ENCODE data around the gene ADAMTS19.

Gene ADAMTS19

DNA sequence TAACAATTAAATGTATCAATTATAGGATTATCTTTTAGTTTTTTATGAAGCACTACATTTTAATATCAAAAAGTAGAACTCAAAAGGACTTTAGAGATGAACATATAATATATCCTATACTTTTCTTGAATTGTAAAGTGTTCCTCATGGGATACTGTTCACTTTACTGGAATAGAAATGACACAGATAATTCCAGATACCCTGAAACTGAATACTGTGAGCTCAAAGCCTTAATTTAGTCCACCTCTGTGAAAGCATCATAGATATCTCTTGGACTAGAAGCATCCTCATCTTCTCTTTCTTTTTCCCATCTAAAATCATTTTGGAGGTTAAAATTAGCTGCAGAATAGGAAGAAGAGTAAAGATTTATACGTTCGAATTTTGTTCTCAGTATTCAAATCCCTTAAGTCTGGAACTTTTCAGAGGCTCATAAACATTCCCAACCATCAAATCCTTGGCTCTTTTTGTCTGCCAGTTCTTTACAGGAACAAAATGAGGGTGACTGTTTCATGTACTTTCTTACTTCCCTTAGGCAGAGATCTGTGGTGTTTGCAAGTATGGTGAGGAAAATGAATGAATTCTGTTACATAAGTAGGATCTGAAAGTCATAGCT, 49.4 kb downstream of the ADAMTS19 start:
- Histone ChIP-seq H3K18ac (ENCODE audit: low read length) (no peak overlapping the region), H3K9me3 (ENCODE audit: insufficient read depth, low read depth, low read length) (no peaks in the 10 kb centered on the region), H2BK12ac (ENCODE audit: low read length) (no peak overlapping the region), H3K4me3 (ENCODE audit: low read depth, low read length) (no peak overlapping the region), H4K12ac (ENCODE audit: low read depth, low read length) (no peak overlapping the region), H2BK120ac (ENCODE audit: insufficient read depth, low read length, poor library complexity) (no peak overlapping the region), H4K8ac (ENCODE audit: low read depth, low read length) (no peak overlapping the region), H3K27me3 (ENCODE audit: insufficient read depth, low read length) (no peaks in the 10 kb centered on the region), H3K4me2 (ENCODE audit: low read length) (no peak overlapping the region), H3K27ac (ENCODE audit: low read depth, low read length) (no peak overlapping the region), H4K91ac (ENCODE audit: low read depth, low read length) (no peak overlapping the region), H3K4ac (ENCODE audit: low read depth, low read length) (no peak overlapping the region), H2AFZ (ENCODE audit: insufficient read depth, low read length, poor library complexity) (no peak overlapping the region), H3K9ac (ENCODE audit: low read length) (no peak overlapping the region), H3K4me1 (ENCODE audit: control insufficient read depth in 1 of 2, insufficient read depth in 2 of 2, low read length in 2 of 2) (no peaks in the 10 kb centered on the region), H3K14ac (ENCODE audit: low read length) (no peak overlapping the region), H2BK5ac (ENCODE audit: low read depth, low read length, poor library complexity) (no peak overlapping the region), H3K79me2 (ENCODE audit: control insufficient read depth, insufficient read depth, low read length, poor library complexity) (no peaks in the 10 kb centered on the region), H3K36me3 (ENCODE audit: control insufficient read depth in 1 of 2, insufficient read depth in 2 of 2, low read length in 2 of 2) (no peaks in the 10 kb centered on the region), H3K79me1 (ENCODE audit: low read length) (no peaks in the 10 kb centered on the region), H3K23ac (ENCODE audit: low read length) (no peak overlapping the region), H2AK5ac (ENCODE audit: low read length) (no peak overlapping the region)
- WGBS (ENCODE audit: extremely low coverage, insufficient coverage, insufficient read length): no CpG with 5 or more reads among the region's 2 CpGs
- no peak for DNase-seq

GRCh38 chr5:129511291-129511690, 51.2 kb downstream of the ADAMTS19 start:
- no peak overlapping the region for H3K4me2 ChIP-seq (ENCODE audit: low read length)
- H4K8ac ChIP-seq (ENCODE audit: low read depth, low read length): no peak overlapping the region
- H3K36me3 ChIP-seq (ENCODE audit: control insufficient read depth in 1 of 2, insufficient read depth in 2 of 2, low read length in 2 of 2): no peaks in the 10 kb centered on the region
- no peaks in the 10 kb centered on the region for H3K4me1 ChIP-seq (ENCODE audit: control insufficient read depth in 1 of 2, insufficient read depth in 2 of 2, low read length in 2 of 2)
- no peak overlapping the region for H3K4me3 ChIP-seq (ENCODE audit: low read depth, low read length)
- no peak overlapping the region for H2BK5ac ChIP-seq (ENCODE audit: low read depth, low read length, poor library complexity)
- no peak overlapping the region for H2BK120ac ChIP-seq (ENCODE audit: insufficient read depth, low read length, poor library complexity)
- no peak overlapping the region for H3K9ac ChIP-seq (ENCODE audit: low read length)
- H3K18ac ChIP-seq (ENCODE audit: low read length): no peak overlapping the region
- H3K4ac ChIP-seq (ENCODE audit: low read depth, low read length): no peak overlapping the region
- no peaks in the 10 kb centered on the region for H3K79me1 ChIP-seq (ENCODE audit: low read length)
- H3K23ac ChIP-seq (ENCODE audit: low read length): no peak overlapping the region
- no peak overlapping the region for H2AFZ ChIP-seq (ENCODE audit: insufficient read depth, low read length, poor library complexity)
- no peak overlapping the region for H4K12ac ChIP-seq (ENCODE audit: low read depth, low read length)
- H2BK12ac ChIP-seq (ENCODE audit: low read length): no peak overlapping the region
- H3K27me3 ChIP-seq (ENCODE audit: insufficient read depth, low read length): no peaks in the 10 kb centered on the region
- DNase-seq: peak in 1 of 2 donors; percentile 61
- H3K14ac ChIP-seq (ENCODE audit: low read length): no peak overlapping the region
- H3K27ac ChIP-seq (ENCODE audit: low read depth, low read length): no peak overlapping the region
- H3K79me2 ChIP-seq (ENCODE audit: control insufficient read depth, insufficient read depth, low read length, poor library complexity): no peaks in the 10 kb centered on the region
- no peak overlapping the region for H4K91ac ChIP-seq (ENCODE audit: low read depth, low read length)
- no peaks in the 10 kb centered on the region for H3K9me3 ChIP-seq (ENCODE audit: insufficient read depth, low read depth, low read length)
- H2AK5ac ChIP-seq (ENCODE audit: low read length): no peak overlapping the region

GRCh38 chr5:129541051-129541450, 81.0 kb downstream of the ADAMTS19 start:
- Histone ChIP-seq H2AFZ (ENCODE audit: insufficient read depth, low read length, poor library complexity) (no peak overlapping the region), H3K9ac (ENCODE audit: low read length) (no peak overlapping the region), H3K18ac (ENCODE audit: low read length) (no peak overlapping the region), H3K4ac (ENCODE audit: low read depth, low read length) (no peak overlapping the region), H2BK120ac (ENCODE audit: insufficient read depth, low read length, poor library complexity) (no peak overlapping the region), H3K4me3 (ENCODE audit: low read depth, low read length) (no peak overlapping the region), H3K4me2 (ENCODE audit: low read length) (no peak overlapping the region), H3K4me1 (ENCODE audit: control insufficient read depth in 1 of 2, insufficient read depth in 2 of 2, low read length in 2 of 2) (no peaks in the 10 kb centered on the region), H3K9me3 (ENCODE audit: insufficient read depth, low read depth, low read length) (no peaks in the 10 kb centered on the region), H2BK12ac (ENCODE audit: low read length) (no peak overlapping the region), H2BK5ac (ENCODE audit: low read depth, low read length, poor library complexity) (no peak overlapping the region), H3K27ac (ENCODE audit: low read depth, low read length) (no peak overlapping the region), H4K12ac (ENCODE audit: low read depth, low read length) (no peak overlapping the region), H4K8ac (ENCODE audit: low read depth, low read length) (no peak overlapping the region), H3K79me1 (ENCODE audit: low read length) (no peaks in the 10 kb centered on the region), H3K79me2 (ENCODE audit: control insufficient read depth, insufficient read depth, low read length, poor library complexity) (no peaks in the 10 kb centered on the region), H3K23ac (ENCODE audit: low read length) (no peak overlapping the region), H3K36me3 (ENCODE audit: control insufficient read depth in 1 of 2, insufficient read depth in 2 of 2, low read length in 2 of 2) (no peaks in the 10 kb centered on the region), H3K27me3 (ENCODE audit: insufficient read depth, low read length) (no peaks in the 10 kb centered on the region), H3K14ac (ENCODE audit: low read length) (no peak overlapping the region), H4K91ac (ENCODE audit: low read depth, low read length) (no peak overlapping the region), H2AK5ac (ENCODE audit: low read length) (no peak overlapping the region)
- no CpG with 5 or more reads among the region's 3 CpGs for WGBS (ENCODE audit: extremely low coverage, insufficient coverage, insufficient read length)
- DNase-seq: no peak

GRCh38 chr5:129541648-129542251, 81.7 kb downstream of the ADAMTS19 start:
- H3K9me3 ChIP-seq (ENCODE audit: insufficient read depth, low read depth, low read length): no peaks in the 10 kb centered on the region
- WGBS (ENCODE audit: extremely low coverage, insufficient coverage, insufficient read length): no CpG with 5 or more reads among the region's 4 CpGs
- H2AFZ ChIP-seq (ENCODE audit: insufficient read depth, low read length, poor library complexity): no peak overlapping the region
- H4K12ac ChIP-seq (ENCODE audit: low read depth, low read length): no peak overlapping the region
- no peak overlapping the region for H2BK12ac ChIP-seq (ENCODE audit: low read length)
- no peaks in the 10 kb centered on the region for H3K79me2 ChIP-seq (ENCODE audit: control insufficient read depth, insufficient read depth, low read length, poor library complexity)
- no peak overlapping the region for H3K4ac ChIP-seq (ENCODE audit: low read depth, low read length)
- H3K9ac ChIP-seq (ENCODE audit: low read length): no peak overlapping the region
- no peak overlapping the region for H3K4me2 ChIP-seq (ENCODE audit: low read length)
- no peak overlapping the region for H3K23ac ChIP-seq (ENCODE audit: low read length)
- H2BK5ac ChIP-seq (ENCODE audit: low read depth, low read length, poor library complexity): no peak overlapping the region
- H3K27me3 ChIP-seq (ENCODE audit: insufficient read depth, low read length): no peaks in the 10 kb centered on the region
- no peak overlapping the region for H4K91ac ChIP-seq (ENCODE audit: low read depth, low read length)
- no peaks in the 10 kb centered on the region for H3K36me3 ChIP-seq (ENCODE audit: control insufficient read depth in 1 of 2, insufficient read depth in 2 of 2, low read length in 2 of 2)
- H2BK120ac ChIP-seq (ENCODE audit: insufficient read depth, low read length, poor library complexity): no peak overlapping the region
- no peak overlapping the region for H3K14ac ChIP-seq (ENCODE audit: low read length)
- no peak overlapping the region for H4K8ac ChIP-seq (ENCODE audit: low read depth, low read length)
- peak in 1 of 2 donors; percentile 29 for DNase-seq
- H3K27ac ChIP-seq (ENCODE audit: low read depth, low read length): no peak overlapping the region
- no peak overlapping the region for H3K4me3 ChIP-seq (ENCODE audit: low read depth, low read length)
- no peaks in the 10 kb centered on the region for H3K79me1 ChIP-seq (ENCODE audit: low read length)
- H3K4me1 ChIP-seq (ENCODE audit: control insufficient read depth in 1 of 2, insufficient read depth in 2 of 2, low read length in 2 of 2): no peaks in the 10 kb centered on the region
- no peak overlapping the region for H2AK5ac ChIP-seq (ENCODE audit: low read length)
- H3K18ac ChIP-seq (ENCODE audit: low read length): no peak overlapping the region

Measured in trophoblast cell (in vitro differentiated cells and primary cell).